ENCODE data around the gene BTG2. TPM values are rescaled to one million over a fixed set of nuclear protein-coding genes. Genes with fewer than 3 reads are reported as not detected.
A peak's percentile ranks its signal among the peaks of the same experiment; 100 is the strongest.

The BTG2 gene
- total RNA-seq, 1 donor from 2014 or later: 448 TPM

DNA sequence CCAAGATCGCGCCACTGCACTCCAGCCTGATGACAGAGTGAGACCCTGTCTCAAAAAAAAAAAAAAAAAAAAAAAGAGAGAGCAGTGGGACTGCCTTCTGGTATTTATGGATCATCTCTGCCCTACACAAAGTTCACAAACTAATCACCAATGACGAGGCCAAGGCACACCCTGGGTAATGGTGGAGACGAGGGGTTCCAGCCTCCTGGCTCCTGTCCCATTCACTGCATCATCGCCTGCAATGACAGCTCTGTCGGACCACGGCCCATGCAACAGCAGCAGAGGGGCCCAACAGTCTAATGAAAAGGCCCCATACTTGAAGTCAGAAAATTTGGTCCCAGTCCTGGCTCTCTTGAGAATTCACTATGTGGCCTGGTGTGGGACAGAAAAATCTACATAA lies 2.9 kb upstream of the BTG2 start:
- ChIA-PET POLR2A (interaction anchor here (4.6 kb wide), 1 partner anchor 24 kb away, joined by 92 read pairs; no protein-coding TSS in a partner anchor), CTCF (no interaction called here)
- peaks cover 26% of the 10 kb centered on the region for H3K36me3 Mint-ChIP-seq (ENCODE audit: low read depth)
- H3K27ac Mint-ChIP-seq: peak overlapping the region; percentile 98
- TF ChIP-seq, protein P1, sequence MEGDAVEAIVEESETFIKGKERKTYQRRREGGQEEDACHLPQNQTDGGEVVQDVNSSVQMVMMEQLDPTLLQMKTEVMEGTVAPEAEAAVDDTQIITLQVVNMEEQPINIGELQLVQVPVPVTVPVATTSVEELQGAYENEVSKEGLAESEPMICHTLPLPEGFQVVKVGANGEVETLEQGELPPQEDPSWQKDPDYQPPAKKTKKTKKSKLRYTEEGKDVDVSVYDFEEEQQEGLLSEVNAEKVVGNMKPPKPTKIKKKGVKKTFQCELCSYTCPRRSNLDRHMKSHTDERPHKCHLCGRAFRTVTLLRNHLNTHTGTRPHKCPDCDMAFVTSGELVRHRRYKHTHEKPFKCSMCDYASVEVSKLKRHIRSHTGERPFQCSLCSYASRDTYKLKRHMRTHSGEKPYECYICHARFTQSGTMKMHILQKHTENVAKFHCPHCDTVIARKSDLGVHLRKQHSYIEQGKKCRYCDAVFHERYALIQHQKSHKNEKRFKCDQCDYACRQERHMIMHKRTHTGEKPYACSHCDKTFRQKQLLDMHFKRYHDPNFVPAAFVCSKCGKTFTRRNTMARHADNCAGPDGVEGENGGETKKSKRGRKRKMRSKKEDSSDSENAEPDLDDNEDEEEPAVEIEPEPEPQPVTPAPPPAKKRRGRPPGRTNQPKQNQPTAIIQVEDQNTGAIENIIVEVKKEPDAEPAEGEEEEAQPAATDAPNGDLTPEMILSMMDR (IDR thresholded peaks at IDR 0.05): no peak
- H3K4me3 Mint-ChIP-seq: no peak overlapping the region
- intact Hi-C loops (cut with micrococcal nuclease): no loop called here
- no peaks in the 10 kb centered on the region for H3K9me3 Mint-ChIP-seq
- peaks cover 71% of the 10 kb centered on the region for H3K4me1 Mint-ChIP-seq
- no peak for ATAC-seq (ENCODE audit: low read depth)
- DNase-seq: no peak
- no peaks in the 10 kb centered on the region for H3K27me3 Mint-ChIP-seq

DNA sequence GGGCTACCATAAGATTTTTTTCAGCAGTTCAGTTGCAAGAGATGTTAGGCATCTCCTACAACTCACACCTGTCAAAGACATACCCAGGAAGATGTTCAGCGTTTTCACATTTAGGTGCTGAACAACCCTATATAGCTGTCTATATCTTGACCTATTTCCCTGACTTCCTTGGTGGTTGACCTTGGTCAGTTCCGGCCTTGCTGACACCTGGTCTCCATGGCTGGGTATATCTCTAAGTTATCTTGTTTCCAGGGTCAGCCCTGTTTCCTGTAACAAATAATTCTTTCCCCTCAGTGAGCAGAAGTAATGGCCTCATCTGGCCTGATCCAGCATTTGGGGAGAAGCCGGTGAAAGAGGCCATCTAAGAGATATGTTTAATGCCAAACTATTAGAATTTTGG lies 2.4 kb upstream of the BTG2 start:
- Mint-ChIP-seq H3K4me3 (no peak overlapping the region), H3K36me3 (ENCODE audit: low read depth) (peaks cover 30% of the 10 kb centered on the region), H3K27ac (peak overlapping the region; percentile 98), H3K27me3 (no peaks in the 10 kb centered on the region), H3K4me1 (peaks cover 70% of the 10 kb centered on the region), H3K9me3 (no peaks in the 10 kb centered on the region)
- DNase-seq (no peak), ATAC-seq (ENCODE audit: low read depth) (no peak)
- intact Hi-C loops (cut with micrococcal nuclease): no loop called here
- ChIA-PET POLR2A (no interaction called here), CTCF (no interaction called here)
- TF ChIP-seq, protein P1 (IDR thresholded peaks at IDR 0.05): no peak

DNA sequence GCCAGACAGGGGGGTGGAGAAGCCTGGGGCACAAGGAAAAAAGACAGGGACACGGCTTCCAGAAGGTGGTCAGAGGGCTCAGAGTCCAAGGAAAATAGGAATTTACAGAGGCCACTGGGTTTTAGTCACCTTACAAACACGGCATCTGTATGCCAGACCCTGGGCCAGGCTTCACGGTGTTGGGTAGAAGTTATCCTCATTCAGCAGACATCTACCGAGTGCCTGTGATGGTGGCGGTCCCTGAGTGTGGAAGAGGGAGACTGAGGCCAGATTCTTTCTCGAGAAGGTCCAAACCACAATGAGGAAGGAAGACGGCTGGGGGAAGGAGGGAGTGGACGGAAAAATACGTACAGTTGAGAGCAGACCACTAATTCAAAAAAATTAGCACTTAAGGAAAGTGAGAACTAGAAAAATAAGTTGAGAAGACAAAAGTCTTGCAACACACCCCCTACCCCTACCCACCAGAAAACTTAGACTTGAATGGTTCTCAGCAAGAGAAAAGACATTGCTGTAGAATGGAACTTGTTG lies 864 bp upstream of the BTG2 start:
- TF ChIP-seq, protein P1 (IDR thresholded peaks at IDR 0.05): no peak
- Mint-ChIP-seq H3K27me3 (no peaks in the 10 kb centered on the region), H3K4me1 (peaks cover 70% of the 10 kb centered on the region), H3K36me3 (ENCODE audit: low read depth) (peaks cover 46% of the 10 kb centered on the region), H3K9me3 (no peaks in the 10 kb centered on the region), H3K27ac (peak overlapping the region; percentile 98), H3K4me3 (peak overlapping the region; percentile 92)
- DNase-seq (no peak), ATAC-seq (ENCODE audit: low read depth) (no peak)
- intact Hi-C loops (cut with micrococcal nuclease): no loop called here
- ChIA-PET POLR2A (interaction anchor here (0.5 to 14.7 kb wide), 10 partner anchors 9 to 442 kb away, joined by 4 to 1942 read pairs (median 6); partner anchors contain the start of gene ATP2B4), CTCF (interaction anchor here (7.8 to 9.7 kb wide), 4 partner anchors 17 to 33 kb away, joined by 100 to 199 read pairs (median 158); no protein-coding TSS in a partner anchor)

DNA sequence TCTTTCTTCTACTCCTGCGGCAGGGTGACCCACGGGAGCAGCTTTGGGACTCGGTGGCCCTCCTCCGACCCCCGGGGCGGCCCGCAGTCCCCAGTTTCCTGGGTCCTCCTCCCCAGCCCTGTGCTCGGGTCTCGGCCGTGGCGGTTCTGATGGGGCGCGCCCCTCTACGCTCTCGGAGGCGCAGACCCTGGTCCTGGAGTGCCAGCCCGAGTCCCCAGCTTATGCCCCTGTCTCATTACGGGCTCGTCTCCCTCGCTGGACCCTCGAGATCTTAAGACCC lies 430 bp downstream of the BTG2 start:
- Mint-ChIP-seq H3K4me1 (peaks cover 70% of the 10 kb centered on the region), H3K27ac (peak overlapping the region; percentile 95), H3K36me3 (ENCODE audit: low read depth) (peaks cover 59% of the 10 kb centered on the region), H3K9me3 (no peaks in the 10 kb centered on the region), H3K4me3 (peak overlapping the region; percentile 92), H3K27me3 (no peaks in the 10 kb centered on the region)
- DNase-seq (no peak), ATAC-seq (ENCODE audit: low read depth) (peak; percentile 7)
- ChIA-PET CTCF (interaction anchor here (1.2 to 9.7 kb wide), 5 partner anchors 10 to 35 kb away, joined by 5 to 199 read pairs (median 148); no protein-coding TSS in a partner anchor), POLR2A (interaction anchor here (0.9 to 14.7 kb wide), 9 partner anchors 9 to 320 kb away, joined by 3 to 1942 read pairs (median 10); partner anchors contain the start of gene ATP2B4)
- TF ChIP-seq, protein P1 (IDR thresholded peaks at IDR 0.05): no peak
- intact Hi-C loops (cut with micrococcal nuclease): loop anchor here (1.0 kb wide), 4 partner anchors 15 to 33 kb away; no protein-coding TSS in a partner anchor

DNA sequence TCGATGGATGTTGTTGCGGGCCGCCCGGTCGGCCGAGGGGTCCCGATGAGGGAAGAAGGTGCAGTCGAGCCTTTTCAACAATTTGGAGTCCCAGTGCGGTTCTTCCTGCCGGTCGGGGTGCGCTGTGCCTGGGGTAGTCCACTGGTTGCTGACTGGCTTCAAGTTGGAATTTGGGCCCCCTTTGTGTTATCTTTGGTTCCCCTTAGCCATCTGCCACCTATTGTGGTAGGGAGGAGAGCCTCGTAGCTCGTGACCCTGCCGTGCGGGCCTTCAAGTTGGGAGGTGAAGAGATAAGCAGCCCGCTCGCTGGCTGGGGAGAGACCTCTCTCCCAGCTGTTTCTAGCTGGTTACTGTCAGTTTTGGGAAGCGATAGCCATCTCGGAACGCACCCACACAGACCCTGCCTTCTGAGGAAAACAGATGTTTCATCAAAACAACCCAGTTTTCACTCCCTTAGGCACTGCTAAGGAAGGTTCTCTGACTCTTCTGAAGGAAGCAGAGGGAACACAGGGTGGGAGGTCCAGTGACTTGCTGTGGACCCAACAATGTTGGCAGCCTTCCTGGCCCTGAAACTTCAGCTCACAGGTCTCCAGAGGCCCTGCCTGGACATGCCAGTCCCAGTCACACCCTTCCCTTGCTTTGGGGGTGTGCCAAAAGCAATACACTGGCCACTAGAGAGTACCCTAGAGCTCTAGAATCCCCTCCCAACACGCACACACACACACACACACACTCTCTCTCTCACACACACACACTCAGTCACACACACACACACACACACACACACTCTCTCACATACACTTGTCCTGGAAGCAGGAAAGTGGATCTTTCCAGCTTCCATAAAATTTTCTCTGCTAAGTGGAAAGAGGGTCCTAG lies 1.0 kb downstream of the BTG2 start:
- ATAC-seq (ENCODE audit: low read depth) (peak; percentile 6), DNase-seq (no peak)
- ChIA-PET POLR2A (interaction anchor here (0.6 to 14.7 kb wide), 12 partner anchors 7 to 483 kb away, joined by 3 to 1942 read pairs (median 20); partner anchors contain the start of gene ATP2B4), CTCF (interaction anchor here (1.1 to 9.7 kb wide), 7 partner anchors 11 to 182 kb away, joined by 5 to 199 read pairs (median 100); no protein-coding TSS in a partner anchor)
- peaks cover 70% of the 10 kb centered on the region for H3K4me1 Mint-ChIP-seq
- no peaks in the 10 kb centered on the region for H3K9me3 Mint-ChIP-seq
- intact Hi-C loops (cut with micrococcal nuclease): no loop called here
- TF ChIP-seq, protein P1 (IDR thresholded peaks at IDR 0.05): no peak
- peaks cover 65% of the 10 kb centered on the region for H3K36me3 Mint-ChIP-seq (ENCODE audit: low read depth)
- H3K27me3 Mint-ChIP-seq: no peaks in the 10 kb centered on the region
- H3K4me3 Mint-ChIP-seq: peak overlapping the region; percentile 92
- peak overlapping the region; percentile 95 for H3K27ac Mint-ChIP-seq

Data from activated B cell treated with CpG ODN at 0.5 μM for 24 hours (primary cell).